HG03175 (cell line): ENCODE data around the gene AGBL3.

Experiments used
- ATAC-seq: cut with Tn5 transposase; IDR thresholded peaks from one replicate; pipeline ENCODE4 v1.9.1; 2021; ENCODE audit warnings: mild to moderate bottlenecking, moderate library complexity; ENCODE audit not compliant: unreplicated experiment

AGBL3 gene

DNA sequence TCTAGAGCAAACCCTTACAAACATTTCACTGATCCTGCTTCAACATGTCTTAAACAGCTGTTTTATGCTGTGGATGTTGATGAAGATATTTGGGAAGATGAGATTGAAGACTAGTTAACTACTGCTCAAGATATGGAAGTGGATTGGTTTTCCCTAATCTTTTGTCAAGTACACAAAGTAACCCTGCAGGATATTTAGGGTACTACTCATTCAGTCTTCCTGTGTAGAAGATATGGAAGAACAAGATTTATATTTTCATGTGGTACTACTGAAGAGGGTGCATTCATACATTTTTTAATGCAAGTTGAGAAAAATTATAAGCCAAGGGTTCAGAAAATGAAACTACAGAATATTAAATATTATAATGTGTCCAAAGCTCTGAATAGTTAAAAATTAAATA lies 143.3 kb downstream of the AGBL3 start:
- ATAC-seq = no peak

DNA sequence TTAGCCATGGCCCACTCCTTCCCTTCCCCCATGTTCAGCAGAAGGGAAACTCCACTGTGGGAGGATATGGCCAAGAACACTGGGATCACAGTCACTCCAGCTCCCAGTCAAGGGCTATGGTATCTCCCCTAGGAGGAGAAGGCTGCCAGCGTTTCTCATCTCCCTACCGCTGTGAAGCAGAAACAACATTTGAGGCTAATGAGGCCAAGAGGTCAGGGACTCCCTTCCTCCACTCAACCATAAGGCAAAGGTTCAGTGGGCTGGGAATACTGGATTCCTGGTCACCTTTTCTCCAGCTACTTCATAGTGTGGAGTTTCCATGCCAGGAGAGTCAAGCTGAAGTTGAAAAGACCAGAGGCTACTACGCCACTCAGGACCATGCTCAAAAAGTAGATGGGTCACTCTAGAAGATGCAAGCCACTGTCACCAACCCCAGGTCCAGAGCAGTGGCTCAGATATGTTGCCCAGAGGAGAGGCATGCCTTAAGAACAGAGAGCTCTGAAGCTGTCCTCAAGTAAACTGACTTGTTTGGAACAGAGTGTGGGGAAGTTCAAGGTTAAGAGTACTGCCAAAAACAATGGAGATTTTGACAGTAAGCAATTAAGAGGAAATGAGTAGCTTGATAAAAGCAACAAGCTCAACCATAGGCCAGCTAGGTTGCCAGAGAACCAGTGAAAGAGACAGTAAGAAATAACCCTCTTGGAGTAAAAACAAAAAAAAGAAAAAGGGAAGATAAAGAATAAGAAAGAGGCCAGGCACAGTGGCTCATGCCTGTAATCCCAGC lies 157.8 kb downstream of the AGBL3 start:
- no peak for ATAC-seq

DNA sequence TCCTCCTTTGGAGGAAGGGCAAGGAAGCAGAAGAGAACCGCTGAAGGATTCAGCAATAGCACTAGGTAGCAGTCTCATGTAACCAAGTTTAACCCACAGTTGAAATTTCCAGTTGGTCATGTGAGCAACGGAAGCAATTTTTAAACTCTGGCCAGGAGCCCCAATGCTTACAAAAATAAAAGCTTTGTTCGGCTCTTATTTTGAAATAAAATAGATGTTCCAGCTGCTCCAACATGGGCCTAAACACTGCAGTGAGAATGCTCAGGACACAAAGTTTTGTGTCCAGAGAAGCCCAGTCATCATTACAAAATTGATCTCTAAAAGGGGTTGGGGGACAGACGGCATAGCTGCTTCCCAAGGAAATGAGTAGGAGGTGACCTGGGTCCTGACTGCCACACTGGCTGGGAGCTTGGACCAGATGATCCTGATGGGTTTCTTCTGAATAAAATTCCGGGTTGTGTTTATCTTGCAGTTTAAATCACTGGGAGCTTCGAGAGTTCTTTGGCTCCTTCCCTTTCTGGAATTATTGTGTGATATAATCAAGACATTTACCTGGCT lies 161.1 kb downstream of the AGBL3 start:
- ATAC-seq = no peak

DNA sequence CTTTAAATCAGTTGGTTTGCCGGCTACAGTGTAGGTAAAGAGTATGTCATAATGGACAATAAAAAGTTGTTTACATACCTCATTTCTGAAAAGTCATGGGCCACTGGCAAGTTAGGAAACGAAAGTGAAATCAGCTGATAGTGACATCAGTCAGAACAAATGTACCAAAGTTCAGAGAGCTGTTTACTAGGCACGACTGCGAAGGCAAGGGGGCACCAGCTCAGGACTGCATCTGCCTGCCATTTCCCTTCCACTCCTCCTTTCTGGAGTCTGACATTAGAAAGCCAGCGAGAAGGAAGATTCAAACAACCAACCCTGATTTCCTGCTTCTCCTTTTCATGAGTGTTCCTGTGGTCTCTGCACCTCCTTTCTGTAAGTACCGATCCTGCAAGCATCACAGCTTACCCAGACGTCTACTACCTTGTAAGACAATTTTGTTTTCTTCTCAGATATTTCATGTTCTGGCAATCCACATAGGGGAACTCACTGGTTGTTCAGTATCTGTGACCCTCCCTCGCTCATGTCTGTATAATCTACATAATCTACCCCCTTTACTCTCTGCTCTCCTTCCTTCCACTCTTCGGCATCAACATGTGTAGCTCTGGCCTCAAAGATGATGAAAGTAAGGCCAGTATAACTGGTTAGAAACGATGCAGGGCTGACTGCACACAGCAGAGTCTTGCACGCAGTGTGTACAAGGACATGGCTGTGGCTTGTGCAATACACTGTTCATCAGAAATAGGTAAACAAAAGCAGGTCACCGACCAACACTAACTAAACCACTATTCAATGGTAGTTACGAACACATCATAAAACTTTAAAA lies 161.8 kb downstream of the AGBL3 start, which contains the start of gene TMEM140:
Gene TMEM140, plus strand, starts transcription at position 174 of the 823 bp plus-strand sequence. CDS start 16,370 bp downstream, outside the sequence.
- ATAC-seq = peak; percentile 76

DNA sequence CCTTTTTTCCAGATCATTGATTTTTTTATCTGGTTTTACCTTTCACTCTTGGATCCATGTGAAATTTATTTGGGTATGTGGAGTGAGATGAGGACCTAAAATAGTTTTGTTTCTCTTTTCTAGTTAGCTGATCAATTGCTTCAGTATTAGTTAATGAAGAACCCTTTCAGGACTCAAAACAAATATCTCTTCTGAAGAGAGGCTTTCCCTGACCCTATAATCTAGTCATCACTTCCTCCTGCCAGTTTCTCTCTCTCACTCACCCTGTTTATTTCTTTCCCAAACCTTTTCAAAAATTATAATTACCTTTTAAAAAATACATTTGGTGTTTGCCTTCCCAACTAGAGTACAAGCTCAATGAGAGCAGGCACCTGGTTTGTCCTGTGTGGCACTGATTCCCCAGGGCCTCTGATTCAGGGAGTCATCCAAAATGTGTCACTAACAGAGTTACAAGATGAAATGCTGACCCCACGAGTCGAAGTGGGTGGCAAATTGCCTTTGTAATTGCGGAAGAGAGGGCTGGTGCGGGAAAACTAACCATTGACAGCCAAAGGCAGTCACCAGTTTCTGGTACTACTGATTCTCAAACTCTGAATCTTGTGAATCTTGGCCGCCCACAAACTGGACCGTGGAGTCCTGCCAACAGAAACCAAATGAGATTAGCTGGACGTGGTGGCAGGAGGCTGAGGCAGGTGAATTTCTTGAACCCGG lies 163.9 kb downstream of the AGBL3 start:
- no peak for ATAC-seq

DNA sequence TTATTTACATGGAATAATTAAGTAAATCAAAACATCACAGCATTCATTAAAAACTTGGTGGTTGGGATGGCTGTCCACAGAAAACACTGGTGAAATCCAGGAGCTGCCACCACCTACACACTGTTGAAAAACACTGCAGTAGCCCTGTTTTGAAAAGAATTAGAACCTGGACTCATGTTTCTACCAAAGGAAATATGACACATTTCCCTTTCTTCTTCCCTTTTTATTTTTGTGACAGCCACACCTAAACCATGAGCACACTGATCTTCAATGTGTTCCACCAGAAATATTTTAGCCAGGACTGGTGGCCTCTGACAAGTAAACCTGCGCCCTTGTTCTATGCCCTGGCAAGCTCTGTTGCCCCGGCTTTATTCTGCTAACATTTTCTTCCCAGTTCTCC lies 164.8 kb downstream of the AGBL3 start:
- no peak for ATAC-seq

DNA sequence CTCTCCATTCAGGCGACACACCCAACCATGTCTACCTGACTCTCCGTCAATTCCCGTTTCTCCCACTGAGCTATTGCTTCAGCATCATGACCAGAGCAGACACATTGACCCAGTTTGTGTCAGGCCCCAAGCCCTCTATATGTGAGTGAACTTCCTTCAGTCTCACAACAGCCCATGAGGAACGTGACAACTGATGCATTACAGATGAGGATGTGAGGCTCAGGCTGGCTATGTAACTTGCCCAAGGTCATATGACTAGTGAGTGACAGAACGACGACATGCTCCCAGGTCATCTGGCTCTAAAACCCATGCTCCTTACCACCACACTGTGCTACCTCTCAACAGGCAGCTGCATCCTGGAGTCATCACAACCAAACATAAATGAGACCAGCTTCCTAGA lies 165.2 kb downstream of the AGBL3 start:
- ATAC-seq = no peak

DNA sequence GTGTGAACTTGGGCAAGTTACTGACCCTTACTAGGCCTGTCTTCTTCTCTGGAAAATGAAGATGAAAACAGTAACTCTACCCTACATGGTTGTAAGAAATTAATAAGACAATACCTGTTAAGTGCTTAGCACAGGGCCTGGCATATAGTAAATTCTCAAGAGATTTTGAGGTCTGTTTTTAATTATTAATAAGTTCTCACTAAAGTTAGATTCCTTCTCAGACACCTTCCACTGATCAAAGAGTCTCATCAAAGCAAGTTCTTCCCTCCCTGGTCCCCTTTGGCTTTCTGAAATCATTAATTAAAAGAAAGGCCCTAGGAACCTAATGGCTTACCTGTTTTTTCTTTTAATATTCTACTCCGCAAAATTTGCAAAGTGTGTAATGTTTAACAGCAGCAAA lies 166.1 kb downstream of the AGBL3 start:
- no peak for ATAC-seq

DNA sequence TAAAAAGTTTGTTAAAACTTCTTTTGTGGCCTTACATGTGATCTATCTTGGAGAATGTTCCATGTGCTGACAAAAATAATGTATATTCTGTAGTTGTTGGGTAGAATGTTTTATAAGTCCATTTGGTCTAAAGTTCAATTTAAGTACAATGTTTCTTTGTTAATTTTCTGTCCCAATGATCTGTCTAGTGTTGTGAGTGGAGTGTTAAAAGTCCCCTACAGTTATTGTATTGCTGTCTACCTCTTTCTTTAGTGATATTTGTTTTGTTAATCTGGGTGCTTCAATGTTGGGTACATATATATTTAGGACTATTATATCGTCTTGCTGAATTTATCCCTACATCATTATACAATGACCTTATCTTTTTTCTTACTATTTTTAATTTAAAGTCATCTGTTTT lies 168.4 kb downstream of the AGBL3 start:
- ATAC-seq = no peak

DNA sequence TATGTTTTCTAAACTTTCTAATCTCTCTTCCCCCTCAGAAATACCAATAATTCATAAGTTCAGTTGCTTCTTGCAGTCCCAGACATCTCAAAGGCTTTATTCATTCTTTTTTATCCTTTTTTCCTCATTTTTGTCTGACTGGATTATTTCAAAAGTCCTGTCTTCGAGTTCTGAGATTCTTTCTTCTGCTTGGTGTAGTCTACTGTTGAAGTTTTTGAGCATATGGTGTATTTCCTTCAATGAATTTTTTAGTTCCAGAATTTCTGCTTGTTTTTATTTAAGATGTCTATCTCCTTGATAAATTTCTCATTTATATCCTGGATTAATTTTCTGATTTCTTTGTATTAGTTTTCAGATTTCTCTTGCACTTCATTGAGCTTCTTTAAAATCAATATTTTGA lies 170.0 kb downstream of the AGBL3 start:
- ATAC-seq = no peak

DNA sequence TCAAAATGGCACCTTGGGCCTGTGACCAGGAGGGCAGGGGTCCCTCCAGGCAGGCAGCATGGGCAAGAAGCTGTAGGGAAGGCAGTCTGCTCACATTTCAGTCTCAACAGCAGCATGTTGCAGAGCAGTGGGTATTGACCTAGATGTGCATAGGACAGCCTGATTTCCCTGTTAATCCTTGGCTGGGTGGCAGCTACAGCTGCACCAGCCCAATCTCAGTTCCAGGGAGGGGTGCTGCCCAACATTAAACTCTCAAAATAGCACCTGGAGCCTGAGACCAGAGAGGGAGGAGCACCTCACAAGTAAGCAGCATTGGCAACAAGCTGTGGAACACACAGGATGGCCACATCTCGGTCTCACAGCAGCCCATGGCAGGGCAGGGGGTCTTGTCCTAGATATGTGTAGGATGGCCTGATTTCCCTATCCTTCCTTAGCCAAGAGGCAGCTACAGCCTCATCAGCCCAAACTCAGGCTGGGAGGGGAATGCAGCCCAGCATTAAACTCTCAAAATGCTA lies 171.9 kb downstream of the AGBL3 start:
- no peak for ATAC-seq

DNA sequence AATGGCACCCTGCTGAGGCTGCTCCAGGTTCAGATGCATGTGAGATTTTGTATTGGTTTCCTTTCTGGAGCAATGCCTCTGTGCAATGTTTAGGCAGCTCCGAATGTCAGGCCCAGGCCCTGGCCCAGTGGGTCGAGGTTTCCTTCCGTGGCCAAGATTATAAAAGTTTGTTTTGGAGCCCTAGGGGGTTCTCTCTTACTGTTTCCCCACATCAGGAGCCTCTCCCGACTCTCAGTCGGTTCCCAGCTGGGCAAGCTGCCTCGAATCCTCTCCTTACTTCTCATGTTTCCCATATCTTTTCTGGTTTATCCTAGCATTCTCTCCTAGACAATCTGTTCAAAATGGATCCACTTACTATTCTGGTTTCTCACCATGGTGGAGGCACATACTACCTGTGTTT lies 172.6 kb downstream of the AGBL3 start:
- no peak for ATAC-seq

DNA sequence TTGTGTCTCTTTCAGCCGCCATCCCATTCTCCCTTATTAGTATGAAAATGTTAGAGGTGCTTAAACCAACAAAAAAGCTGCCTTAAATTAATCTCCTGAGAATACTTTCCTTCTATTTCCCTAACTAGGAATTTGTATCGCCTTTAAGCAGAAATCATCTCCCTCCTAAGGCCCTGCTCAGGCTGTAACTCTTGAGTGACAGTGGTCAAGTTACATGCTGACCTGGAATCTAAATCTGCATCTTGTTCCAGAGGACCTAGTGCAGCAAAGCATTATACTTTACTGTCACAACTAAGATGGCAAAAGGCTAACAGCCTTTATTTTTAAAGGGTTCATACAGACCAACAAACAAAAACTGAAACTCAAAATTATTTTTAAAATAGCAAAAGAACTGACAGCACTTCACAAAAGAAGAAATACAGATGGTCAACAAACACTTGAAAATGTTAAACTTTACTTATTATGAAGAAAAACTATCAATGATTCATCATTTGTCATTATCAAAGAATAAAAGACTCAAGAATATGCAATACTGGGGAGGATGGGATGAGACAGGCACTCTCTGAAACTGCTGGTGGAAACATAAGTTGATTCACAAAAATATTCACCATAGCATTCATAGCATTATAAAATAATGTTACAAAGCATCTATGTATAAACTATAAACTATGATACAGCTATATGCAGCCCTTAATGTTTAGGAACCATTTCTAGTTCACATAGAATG lies 173.2 kb downstream of the AGBL3 start:
- no peak for ATAC-seq

DNA sequence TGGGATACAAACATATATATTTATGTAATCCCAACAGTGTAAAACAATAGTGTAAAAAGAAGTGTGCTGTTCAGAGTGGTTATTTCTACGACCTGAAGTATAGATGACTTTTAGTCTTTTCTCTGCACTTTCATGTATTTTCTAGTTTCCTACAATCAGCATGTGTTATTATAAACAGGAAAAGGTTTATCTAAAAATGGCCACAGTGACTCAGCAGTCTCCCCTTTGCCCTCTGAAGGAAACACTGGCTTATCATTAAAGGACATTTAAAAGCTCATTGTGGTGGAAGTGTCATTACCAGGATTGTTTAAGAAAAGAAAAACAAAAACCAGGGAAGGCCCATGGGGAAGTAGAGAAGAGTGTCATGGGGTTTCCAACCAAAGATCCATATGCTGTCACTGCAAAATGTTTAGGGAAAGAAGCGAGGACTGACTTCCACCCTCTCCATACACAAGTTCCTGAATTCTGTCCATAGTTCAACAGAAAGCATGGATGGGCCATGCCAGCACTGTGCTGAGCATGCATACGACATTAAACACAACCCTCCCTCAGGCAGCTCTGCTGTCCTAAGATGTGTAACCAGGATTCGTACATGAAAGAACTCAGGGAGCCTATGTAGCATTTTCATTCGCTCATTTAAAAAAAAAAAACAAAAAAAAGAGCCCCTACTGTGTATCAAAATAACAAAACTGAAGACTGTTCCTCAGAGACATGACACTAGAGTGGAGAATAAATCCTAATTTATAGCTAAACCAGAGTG lies 174.0 kb downstream of the AGBL3 start:
- peak; percentile 62 for ATAC-seq

DNA sequence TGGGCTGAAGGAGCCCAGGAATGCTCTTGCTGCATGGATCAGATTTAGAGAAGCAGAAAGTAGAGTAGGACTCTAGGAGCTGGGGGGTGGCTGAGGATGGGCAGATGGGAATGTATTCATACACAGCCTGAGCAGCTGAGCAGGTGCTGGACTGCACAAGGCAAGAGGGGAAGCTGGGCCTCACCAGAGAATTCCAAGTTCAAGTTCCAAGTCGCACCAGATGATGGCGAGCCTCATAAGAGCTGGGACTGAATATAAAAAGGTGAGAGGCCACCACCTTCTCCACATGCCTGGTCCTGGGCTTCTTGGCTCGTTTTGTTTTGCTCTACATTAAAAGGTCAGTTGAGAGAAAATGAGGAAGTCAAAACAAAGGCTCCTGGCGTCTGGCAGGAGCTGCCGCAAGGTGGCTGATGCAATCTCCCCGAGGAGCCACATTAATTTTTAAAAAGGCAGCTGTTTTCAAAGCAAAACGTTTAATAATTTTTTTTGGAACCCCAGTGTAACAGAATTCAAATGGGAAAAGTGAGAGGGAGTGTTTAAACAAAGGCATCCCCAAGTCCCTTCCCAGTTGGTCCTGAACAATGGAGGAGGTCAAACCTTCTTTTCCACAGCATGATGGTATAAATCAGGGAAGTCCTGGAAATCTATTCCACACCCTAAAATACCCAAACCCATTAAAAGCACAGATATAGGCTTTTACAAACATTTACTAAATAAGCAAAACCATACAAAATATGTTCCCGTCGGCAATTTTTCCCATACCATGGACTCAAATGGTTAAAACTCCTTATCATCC lies 174.7 kb downstream of the AGBL3 start:
- peak; percentile 49 for ATAC-seq

DNA sequence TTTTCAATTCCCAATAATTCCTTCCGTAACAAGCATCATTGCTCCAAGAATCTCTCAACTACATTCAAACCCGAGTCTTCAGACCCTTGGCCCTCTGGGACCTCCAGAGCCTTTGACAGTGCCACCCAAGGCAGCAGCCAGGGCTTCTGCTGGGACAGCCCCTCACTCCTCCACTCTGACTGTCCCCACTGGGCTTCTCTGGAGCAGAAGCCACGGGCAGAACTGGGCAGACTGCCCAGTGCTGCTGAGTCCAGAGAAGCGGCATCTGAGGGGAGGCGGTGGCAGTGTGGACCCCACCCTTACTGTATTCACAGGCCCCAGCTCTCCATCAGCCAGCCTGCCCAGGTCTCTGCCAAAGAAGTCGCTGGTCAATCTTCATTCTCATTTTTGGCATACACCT lies 175.4 kb downstream of the AGBL3 start:
- ATAC-seq = no peak

DNA sequence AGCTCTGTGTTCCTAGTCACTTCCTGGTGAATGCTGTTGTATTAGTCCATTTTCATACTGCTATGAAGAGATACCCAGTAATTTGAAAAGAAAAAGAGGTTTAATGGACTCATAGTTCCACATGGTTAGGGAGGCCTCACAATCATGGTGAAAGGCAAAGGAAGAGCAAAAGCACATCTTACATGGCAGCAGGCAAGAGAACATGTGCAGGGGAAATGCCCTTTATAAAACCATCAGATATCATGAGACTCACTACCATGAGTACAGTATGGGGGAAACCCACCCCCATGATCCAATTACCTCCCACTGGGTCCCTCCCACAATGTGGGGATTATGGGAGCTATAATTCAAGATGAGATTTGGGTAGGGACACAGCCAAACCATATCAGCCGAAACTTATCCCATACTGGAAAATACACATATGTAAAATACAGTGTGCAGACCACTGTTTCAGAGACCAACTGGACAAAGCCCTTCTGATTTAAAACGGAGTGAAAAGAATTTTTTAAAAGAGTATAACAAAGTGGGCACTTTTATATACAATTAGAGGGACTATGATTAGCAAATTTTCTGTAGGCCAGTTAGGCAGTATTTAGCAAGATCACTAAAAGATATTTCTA lies 176.2 kb downstream of the AGBL3 start:
- no peak for ATAC-seq

DNA sequence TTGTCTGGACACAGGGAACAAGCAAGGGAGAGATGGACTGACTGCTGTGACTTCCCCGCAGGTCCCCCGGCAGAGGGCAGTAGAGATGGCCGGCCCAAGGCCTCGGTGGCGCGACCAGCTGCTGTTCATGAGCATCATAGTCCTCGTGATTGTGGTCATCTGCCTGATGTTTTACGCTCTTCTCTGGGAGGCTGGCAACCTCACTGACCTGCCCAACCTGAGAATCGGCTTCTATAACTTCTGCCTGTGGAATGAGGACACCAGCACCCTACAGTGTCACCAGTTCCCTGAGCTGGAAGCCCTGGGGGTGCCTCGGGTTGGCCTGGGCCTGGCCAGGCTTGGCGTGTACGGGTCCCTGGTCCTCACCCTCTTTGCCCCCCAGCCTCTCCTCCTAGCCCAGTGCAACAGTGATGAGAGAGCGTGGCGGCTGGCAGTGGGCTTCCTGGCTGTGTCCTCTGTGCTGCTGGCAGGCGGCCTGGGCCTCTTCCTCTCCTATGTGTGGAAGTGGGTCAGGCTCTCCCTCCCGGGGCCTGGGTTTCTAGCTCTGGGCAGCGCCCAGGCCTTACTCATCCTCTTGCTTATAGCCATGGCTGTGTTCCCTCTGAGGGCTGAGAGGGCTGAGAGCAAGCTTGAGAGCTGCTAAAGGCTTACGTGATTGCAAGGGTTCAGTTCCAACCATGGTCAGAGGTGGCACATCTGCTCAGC lies 178.2 kb downstream of the AGBL3 start:
- no peak for ATAC-seq
